HUES6 (cell line): Measurements from ENCODE around the gene IL22RA1.

Source experiments
- H3K27ac ChIP-seq: 2 replicates; pipeline ENCODE4 v1.7.0; 2013; ENCODE audit warnings: low read depth, mild to moderate bottlenecking, low read length, inconsistent platforms
- H3K27me3 ChIP-seq: 2 replicates; pipeline ENCODE4 v1.6.1; 2013; ENCODE audit warnings: low read length; ENCODE audit not compliant: control insufficient read depth, insufficient read depth
- H3K36me3 ChIP-seq: 2 replicates; pipeline ENCODE4 v1.6.1; 2013; ENCODE audit warnings: low read length; ENCODE audit not compliant: control insufficient read depth, insufficient read depth
- H3K4me1 ChIP-seq: 2 replicates; pipeline ENCODE4 v1.6.1; 2013; ENCODE audit warnings: low read length; ENCODE audit not compliant: control insufficient read depth, insufficient read depth
- H3K4me3 ChIP-seq: 2 replicates; pipeline ENCODE4 v1.5.1; 2013; ENCODE audit warnings: low read depth, low read length
- H3K9ac ChIP-seq: one replicate; pipeline ENCODE4 v1.6.1; 2013; ENCODE audit warnings: mild to moderate bottlenecking, low read length
- H3K9me3 ChIP-seq: 2 replicates; pipeline ENCODE4 v1.6.1; 2013; ENCODE audit warnings: low read depth, low read length; ENCODE audit not compliant: control insufficient read depth, insufficient read depth

Gene IL22RA1

GRCh38 chr1:24070821-24071393 lies 72.0 kb downstream of the IL22RA1 start:
- Histone ChIP-seq H3K36me3 (no peaks in the 10 kb centered on the region), H3K27me3 (no peaks in the 10 kb centered on the region), H3K9ac (no peak overlapping the region), H3K27ac (no peak overlapping the region), H3K4me3 (peak overlapping the region; percentile 33; the same call in 1 of the 2 replicates), H3K9me3 (no peaks in the 10 kb centered on the region), H3K4me1 (peaks cover 12% of the 10 kb centered on the region)

- Histone ChIP-seq H3K9me3 (no peaks in the 10 kb centered on the region), H3K27ac (no peak overlapping the region), H3K9ac (no peak overlapping the region), H3K36me3 (no peaks in the 10 kb centered on the region), H3K4me3 (no peak overlapping the region), H3K4me1 (peaks cover 12% of the 10 kb centered on the region), H3K27me3 (no peaks in the 10 kb centered on the region)
These were observed 73.1 kb downstream of the IL22RA1 start for GRCh38 chr1:24069817-24070216.
